ENCODE measurements around the gene SCYL1.
A peak's percentile ranks its signal among the peaks of the same experiment; 100 is the strongest.

Gene SCYL1

DNA sequence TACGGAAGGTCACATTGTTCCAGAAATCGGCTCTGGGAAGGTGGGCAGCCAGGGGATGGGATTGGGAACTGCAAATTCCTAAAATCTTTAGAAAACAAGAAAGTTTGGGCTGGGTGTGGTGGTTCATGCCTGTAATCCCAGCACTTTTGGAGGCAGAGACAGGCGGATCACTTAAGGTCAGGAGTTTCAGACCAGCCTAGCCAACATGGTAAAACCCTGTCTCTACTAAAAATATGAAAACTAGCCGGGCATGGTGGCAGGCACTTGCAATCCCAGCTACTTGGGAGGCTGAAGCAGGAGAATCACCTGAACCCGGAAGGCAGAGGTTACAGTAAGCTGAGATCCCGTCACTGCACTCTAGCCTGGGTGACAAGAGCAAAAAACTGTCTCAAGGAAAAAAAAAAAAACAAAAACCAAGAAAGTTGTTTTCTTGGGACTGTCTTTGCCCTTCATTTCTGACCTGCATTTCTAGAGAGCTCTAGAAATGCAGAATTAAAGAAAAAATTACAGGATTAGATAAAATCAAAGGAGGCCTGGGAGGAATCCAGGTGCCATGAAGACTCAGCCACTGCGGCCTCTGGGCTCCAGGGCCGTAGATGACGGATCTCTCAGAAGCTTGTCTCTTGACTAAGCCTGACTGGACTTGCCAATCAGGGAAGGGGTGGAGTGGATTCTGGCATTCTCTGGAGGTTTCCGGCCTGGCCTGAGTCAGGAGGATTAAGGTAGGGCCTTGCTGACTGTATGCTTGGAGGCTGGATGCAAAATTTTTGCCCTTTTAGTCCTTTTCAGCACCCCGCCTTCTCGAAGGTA lies 31.3 kb upstream of the SCYL1 start:
- FAIRE-seq, result no peak

DNA sequence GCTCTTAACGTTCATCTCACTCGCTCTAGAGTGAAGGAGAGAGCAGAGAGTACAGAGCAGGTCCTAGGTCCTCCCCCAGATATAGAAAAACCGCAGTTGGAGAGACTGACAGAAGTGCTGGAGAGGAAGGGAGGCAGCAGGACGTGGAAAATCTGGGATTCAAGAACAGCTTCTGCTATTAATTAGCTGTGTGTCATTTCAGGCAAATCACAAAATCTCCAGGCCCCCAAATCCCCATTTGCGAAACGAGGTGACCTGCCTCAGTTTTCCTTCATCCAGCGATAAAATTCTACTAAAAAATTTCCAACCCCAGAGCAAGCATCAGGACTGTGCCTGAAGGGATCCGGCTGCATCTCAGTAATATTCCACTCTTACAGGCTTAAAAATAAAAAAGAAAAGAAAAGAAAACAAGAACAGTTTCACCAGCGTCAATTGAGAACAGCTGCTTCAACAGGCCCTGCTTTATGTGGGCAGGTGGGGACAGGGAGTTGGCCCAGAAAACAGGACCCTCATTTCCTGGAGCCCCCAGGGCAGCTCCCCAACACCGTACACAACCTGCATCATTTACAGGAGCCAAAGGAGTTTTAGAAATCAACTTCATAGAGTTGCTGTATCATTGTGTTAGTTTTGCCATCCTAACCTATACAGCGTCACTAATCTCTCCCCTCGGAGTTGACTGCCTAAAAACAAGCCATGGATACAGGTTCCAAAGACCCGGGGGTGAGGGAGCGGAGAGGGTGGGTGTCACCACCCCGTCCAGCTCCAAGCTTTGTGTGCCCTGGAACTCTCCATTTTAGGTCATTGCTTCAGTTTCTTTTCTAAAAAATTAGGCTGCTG lies 28.4 kb upstream of the SCYL1 start:
- no peak for FAIRE-seq

DNA sequence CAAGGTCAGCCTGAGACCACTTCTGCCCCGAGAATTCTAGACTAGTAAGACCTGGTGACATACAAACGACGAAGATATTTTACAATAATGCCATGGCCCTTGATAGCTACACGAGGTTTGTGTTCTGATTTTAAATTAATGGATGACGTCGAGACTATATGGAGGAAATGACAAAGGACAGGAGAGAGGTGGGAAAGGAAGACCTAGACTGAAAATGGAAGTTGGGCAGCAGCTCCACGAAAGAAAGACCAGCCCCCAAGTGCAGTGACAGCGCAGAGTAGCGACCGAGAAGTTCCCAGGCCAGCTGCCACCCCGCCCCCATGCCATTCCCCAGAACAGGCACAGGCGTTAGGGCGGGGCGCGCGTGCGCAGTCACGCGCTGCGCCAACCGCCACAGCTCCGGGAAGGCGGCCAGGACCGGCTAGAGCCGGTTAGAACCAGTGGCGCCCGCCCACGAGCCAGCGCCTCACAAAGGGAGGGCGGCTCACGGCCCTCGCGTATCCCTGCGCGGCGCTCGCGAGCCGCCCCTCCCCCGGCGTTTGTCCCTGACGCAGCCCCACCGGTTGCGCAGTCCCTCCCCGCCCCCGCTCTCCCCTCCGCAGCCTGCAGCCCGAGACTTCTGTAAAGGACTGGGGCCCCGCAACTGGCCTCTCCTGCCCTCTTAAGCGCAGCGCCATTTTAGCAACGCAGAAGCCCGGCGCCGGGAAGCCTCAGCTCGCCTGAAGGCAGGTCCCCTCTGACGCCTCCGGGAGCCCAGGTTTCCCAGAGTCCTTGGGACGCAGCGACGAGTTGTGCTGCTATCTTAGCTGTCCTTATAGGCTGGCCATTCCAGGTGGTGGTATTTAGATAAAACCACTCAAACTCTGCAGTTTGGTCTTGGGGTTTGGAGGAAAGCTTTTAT lies 27.5 kb upstream of the SCYL1 start:
- no peak for FAIRE-seq

DNA sequence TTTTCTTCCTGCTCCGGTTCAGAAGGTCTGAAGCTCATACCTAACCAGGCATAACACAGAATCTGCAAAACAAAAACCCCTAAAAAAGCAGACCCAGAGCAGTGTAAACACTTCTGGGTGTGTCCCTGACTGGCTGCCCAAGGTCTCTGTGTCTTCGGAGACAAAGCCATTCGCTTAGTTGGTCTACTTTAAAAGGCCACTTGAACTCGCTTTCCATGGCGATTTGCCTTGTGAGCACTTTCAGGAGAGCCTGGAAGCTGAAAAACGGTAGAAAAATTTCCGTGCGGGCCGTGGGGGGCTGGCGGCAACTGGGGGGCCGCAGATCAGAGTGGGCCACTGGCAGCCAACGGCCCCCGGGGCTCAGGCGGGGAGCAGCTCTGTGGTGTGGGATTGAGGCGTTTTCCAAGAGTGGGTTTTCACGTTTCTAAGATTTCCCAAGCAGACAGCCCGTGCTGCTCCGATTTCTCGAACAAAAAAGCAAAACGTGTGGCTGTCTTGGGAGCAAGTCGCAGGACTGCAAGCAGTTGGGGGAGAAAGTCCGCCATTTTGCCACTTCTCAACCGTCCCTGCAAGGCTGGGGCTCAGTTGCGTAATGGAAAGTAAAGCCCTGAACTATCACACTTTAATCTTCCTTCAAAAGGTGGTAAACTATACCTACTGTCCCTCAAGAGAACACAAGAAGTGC lies 26.7 kb upstream of the SCYL1 start:
- FAIRE-seq, result no peak

DNA sequence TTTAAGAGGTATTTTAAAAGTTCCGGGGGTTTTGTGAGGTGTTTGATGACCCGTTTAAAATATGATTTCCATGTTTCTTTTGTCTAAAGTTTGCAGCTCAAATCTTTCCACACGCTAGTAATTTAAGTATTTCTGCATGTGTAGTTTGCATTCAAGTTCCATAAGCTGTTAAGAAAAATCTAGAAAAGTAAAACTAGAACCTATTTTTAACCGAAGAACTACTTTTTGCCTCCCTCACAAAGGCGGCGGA lies 26.2 kb upstream of the SCYL1 start:
- FAIRE-seq, result no peak

DNA sequence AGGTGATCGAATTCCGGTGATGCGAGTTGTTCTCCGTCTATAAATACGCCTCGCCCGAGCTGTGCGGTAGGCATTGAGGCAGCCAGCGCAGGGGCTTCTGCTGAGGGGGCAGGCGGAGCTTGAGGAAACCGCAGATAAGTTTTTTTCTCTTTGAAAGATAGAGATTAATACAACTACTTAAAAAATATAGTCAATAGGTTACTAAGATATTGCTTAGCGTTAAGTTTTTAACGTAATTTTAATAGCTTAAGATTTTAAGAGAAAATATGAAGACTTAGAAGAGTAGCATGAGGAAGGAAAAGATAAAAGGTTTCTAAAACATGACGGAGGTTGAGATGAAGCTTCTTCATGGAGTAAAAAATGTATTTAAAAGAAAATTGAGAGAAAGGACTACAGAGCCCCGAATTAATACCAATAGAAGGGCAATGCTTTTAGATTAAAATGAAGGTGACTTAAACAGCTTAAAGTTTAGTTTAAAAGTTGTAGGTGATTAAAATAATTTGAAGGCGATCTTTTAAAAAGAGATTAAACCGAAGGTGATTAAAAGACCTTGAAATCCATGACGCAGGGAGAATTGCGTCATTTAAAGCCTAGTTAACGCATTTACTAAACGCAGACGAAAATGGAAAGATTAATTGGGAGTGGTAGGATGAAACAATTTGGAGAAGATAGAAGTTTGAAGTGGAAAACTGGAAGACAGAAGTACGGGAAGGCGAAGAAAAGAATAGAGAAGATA lies 25.7 kb upstream of the SCYL1 start, which contains the start of gene MALAT1:
Gene MALAT1 (plus strand): TSS at position 69 of the 736 bp plus-strand sequence.
- FAIRE-seq, result peak; percentile 21

DNA sequence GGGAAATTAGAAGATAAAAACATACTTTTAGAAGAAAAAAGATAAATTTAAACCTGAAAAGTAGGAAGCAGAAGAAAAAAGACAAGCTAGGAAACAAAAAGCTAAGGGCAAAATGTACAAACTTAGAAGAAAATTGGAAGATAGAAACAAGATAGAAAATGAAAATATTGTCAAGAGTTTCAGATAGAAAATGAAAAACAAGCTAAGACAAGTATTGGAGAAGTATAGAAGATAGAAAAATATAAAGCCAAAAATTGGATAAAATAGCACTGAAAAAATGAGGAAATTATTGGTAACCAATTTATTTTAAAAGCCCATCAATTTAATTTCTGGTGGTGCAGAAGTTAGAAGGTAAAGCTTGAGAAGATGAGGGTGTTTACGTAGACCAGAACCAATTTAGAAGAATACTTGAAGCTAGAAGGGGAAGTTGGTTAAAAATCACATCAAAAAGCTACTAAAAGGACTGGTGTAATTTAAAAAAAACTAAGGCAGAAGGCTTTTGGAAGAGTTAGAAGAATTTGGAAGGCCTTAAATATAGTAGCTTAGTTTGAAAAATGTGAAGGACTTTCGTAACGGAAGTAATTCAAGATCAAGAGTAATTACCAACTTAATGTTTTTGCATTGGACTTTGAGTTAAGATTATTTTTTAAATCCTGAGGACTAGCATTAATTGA lies 25.0 kb upstream of the SCYL1 start:
- no peak for FAIRE-seq

DNA sequence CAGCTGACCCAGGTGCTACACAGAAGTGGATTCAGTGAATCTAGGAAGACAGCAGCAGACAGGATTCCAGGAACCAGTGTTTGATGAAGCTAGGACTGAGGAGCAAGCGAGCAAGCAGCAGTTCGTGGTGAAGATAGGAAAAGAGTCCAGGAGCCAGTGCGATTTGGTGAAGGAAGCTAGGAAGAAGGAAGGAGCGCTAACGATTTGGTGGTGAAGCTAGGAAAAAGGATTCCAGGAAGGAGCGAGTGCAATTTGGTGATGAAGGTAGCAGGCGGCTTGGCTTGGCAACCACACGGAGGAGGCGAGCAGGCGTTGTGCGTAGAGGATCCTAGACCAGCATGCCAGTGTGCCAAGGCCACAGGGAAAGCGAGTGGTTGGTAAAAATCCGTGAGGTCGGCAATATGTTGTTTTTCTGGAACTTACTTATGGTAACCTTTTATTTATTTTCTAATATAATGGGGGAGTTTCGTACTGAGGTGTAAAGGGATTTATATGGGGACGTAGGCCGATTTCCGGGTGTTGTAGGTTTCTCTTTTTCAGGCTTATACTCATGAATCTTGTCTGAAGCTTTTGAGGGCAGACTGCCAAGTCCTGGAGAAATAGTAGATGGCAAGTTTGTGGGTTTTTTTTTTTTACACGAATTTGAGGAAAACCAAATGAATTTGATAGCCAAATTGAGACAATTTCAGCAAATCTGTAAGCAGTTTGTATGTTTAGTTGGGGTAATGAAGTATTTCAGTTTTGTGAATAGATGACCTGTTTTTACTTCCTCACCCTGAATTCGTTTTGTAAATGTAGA lies 24.3 kb upstream of the SCYL1 start:
- no peak for FAIRE-seq

DNA sequence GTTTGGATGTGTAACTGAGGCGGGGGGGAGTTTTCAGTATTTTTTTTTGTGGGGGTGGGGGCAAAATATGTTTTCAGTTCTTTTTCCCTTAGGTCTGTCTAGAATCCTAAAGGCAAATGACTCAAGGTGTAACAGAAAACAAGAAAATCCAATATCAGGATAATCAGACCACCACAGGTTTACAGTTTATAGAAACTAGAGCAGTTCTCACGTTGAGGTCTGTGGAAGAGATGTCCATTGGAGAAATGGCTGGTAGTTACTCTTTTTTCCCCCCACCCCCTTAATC lies 23.8 kb upstream of the SCYL1 start:
- no peak for FAIRE-seq

DNA sequence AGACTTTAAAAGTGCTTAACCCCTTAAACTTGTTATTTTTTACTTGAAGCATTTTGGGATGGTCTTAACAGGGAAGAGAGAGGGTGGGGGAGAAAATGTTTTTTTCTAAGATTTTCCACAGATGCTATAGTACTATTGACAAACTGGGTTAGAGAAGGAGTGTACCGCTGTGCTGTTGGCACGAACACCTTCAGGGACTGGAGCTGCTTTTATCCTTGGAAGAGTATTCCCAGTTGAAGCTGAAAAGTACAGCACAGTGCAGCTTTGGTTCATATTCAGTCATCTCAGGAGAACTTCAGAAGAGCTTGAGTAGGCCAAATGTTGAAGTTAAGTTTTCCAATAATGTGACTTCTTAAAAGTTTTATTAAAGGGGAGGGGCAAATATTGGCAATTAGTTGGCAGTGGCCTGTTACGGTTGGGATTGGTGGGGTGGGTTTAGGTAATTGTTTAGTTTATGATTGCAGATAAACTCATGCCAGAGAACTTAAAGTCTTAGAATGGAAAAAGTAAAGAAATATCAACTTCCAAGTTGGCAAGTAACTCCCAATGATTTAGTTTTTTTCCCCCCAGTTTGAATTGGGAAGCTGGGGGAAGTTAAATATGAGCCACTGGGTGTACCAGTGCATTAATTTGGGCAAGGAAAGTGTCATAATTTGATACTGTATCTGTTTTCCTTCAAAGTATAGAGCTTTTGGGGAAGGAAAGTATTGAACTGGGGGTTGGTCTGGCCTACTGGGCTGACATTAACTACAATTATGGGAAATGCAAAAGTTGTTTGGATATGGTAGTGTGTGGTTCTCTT lies 23.2 kb upstream of the SCYL1 start:
- no peak for FAIRE-seq

DNA sequence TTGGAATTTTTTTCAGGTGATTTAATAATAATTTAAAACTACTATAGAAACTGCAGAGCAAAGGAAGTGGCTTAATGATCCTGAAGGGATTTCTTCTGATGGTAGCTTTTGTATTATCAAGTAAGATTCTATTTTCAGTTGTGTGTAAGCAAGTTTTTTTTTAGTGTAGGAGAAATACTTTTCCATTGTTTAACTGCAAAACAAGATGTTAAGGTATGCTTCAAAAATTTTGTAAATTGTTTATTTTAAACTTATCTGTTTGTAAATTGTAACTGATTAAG lies 22.7 kb upstream of the SCYL1 start:
- FAIRE-seq, result no peak

DNA sequence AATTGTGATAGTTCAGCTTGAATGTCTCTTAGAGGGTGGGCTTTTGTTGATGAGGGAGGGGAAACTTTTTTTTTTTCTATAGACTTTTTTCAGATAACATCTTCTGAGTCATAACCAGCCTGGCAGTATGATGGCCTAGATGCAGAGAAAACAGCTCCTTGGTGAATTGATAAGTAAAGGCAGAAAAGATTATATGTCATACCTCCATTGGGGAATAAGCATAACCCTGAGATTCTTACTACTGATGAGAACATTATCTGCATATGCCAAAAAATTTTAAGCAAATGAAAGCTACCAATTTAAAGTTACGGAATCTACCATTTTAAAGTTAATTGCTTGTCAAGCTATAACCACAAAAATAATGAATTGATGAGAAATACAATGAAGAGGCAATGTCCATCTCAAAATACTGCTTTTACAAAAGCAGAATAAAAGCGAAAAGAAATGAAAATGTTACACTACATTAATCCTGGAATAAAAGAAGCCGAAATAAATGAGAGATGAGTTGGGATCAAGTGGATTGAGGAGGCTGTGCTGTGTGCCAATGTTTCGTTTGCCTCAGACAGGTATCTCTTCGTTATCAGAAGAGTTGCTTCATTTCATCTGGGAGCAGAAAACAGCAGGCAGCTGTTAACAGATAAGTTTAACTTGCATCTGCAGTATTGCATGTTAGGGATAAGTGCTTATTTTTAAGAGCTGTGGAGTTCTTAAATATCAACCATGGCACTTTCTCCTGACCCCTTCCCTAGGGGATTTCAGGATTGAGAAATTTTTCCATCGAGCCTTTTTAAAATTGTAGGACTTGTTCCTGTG lies 22.1 kb upstream of the SCYL1 start:
- FAIRE-seq, result no peak

DNA sequence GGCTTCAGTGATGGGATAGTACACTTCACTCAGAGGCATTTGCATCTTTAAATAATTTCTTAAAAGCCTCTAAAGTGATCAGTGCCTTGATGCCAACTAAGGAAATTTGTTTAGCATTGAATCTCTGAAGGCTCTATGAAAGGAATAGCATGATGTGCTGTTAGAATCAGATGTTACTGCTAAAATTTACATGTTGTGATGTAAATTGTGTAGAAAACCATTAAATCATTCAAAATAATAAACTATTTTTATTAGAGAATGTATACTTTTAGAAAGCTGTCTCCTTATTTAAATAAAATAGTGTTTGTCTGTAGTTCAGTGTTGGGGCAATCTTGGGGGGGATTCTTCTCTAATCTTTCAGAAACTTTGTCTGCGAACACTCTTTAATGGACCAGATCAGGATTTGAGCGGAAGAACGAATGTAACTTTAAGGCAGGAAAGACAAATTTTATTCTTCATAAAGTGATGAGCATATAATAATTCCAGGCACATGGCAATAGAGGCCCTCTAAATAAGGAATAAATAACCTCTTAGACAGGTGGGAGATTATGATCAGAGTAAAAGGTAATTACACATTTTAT lies 21.4 kb upstream of the SCYL1 start:
- no peak for FAIRE-seq

DNA sequence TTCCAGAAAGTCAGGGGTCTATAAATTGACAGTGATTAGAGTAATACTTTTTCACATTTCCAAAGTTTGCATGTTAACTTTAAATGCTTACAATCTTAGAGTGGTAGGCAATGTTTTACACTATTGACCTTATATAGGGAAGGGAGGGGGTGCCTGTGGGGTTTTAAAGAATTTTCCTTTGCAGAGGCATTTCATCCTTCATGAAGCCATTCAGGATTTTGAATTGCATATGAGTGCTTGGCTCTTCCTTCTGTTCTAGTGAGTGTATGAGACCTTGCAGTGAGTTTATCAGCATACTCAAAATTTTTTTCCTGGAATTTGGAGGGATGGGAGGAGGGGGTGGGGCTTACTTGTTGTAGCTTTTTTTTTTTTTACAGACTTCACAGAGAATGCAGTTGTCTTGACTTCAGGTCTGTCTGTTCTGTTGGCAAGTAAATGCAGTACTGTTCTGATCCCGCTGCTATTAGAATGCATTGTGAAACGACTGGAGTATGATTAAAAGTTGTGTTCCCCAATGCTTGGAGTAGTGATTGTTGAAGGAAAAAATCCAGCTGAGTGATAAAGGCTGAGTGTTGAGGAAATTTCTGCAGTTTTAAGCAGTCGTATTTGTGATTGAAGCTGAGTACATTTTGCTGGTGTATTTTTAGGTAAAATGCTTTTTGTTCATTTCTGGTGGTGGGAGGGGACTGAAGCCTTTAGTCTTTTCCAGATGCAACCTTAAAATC lies 20.8 kb upstream of the SCYL1 start:
- no peak for FAIRE-seq

DNA sequence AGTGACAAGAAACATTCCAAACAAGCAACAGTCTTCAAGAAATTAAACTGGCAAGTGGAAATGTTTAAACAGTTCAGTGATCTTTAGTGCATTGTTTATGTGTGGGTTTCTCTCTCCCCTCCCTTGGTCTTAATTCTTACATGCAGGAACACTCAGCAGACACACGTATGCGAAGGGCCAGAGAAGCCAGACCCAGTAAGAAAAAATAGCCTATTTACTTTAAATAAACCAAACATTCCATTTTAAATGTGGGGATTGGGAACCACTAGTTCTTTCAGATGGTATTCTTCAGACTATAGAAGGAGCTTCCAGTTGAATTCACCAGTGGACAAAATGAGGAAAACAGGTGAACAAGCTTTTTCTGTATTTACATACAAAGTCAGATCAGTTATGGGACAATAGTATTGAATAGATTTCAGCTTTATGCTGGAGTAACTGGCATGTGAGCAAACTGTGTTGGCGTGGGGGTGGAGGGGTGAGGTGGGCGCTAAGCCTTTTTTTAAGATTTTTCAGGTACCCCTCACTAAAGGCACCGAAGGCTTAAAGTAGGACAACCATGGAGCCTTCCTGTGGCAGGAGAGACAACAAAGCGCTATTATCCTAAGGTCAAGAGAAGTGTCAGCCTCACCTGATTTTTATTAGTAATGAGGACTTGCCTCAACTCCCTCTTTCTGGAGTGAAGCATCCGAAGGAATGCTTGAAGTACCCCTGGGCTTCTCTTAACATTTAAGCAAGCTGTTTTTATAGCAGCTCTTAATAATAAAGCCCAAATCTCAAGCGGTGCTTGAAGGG lies 20.0 kb upstream of the SCYL1 start:
- no peak for FAIRE-seq

DNA sequence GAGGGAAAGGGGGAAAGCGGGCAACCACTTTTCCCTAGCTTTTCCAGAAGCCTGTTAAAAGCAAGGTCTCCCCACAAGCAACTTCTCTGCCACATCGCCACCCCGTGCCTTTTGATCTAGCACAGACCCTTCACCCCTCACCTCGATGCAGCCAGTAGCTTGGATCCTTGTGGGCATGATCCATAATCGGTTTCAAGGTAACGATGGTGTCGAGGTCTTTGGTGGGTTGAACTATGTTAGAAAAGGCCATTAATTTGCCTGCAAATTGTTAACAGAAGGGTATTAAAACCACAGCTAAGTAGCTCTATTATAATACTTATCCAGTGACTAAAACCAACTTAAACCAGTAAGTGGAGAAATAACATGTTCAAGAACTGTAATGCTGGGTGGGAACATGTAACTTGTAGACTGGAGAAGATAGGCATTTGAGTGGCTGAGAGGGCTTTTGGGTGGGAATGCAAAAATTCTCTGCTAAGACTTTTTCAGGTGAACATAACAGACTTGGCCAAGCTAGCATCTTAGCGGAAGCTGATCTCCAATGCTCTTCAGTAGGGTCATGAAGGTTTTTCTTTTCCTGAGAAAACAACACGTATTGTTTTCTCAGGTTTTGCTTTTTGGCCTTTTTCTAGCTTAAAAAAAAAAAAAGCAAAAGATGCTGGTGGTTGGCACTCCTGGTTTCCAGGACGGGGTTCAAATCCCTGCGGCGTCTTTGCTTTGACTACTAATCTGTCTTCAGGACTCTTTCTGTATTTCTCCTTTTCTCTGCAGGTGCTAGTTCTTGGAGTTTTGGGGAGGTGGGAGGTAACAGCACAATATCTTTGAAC lies 19.2 kb upstream of the SCYL1 start:
- no peak for FAIRE-seq
